ENCODE results near the gene CACNA2D3.
"Not testable (repeated sequence)": the region's sequence is repeated elsewhere in the genome, so short reads cannot be mapped to it uniquely, and the experiment has no call there.

The CACNA2D3 gene

DNA sequence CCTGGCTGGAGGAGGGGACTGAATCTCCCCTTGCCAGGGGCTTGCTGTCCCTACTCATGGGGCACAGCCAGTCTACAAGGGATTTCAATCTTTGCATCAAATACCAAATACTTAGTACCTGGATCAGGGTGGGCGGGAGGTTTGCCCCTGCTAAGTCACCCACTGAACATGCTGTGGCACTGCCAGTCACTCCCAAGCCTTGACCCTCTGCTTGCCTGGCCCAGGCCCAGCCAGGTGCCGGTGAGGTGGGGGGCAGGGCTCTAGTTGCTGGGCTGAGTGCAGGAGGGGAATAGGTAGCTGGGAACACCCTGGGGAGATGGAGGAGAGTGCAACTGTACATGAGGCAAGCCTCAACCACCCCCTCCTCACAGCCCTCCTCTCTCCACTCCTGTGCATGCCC, 941.8 kb downstream of the CACNA2D3 start:
- no peak for DNase-seq

DNA sequence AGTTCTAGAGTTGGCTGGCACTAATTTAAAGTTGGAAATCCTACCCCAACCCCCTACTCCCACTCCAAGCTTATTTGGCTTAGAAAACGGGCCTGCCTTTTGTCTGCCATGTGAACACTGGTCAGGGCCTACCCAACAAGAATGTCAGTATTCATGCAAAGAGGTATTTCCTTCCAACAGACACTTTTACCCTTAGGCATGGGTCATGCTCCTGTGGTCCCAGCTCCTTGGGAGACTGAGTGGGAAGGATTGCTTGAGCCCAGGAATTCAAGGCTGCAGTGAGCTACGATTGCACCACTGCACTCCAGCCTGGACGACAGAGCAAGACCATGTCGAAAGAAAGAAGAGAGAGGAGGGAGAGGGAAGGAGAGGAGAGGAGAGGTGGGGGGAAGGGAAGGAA, 943.0 kb downstream of the CACNA2D3 start:
- DNase-seq: no peak

DNA sequence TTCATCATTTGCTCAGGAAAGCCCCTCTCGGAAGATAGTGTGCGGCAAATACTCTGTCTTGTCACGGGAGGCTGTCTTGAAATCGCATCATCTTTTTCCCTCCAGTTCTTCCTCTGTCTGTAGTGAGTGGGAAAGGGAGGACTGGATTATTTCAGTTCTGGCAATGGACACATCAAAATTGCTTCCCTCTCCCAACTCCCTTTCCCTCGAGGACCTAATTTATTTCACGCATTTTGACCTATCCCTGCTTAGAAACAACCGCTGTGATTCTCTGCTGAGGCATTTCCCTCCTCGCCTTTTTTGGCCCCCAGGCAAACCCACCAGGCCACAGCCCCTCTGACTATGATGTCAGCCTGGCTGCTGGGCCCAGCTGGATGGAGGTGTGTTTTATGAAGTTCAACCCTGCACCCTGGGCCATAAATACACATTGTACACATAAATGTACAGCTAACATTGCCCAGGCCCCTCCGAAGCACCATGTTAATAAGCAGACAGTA, 944.2 kb downstream of the CACNA2D3 start:
- DNase-seq: no peak

DNA sequence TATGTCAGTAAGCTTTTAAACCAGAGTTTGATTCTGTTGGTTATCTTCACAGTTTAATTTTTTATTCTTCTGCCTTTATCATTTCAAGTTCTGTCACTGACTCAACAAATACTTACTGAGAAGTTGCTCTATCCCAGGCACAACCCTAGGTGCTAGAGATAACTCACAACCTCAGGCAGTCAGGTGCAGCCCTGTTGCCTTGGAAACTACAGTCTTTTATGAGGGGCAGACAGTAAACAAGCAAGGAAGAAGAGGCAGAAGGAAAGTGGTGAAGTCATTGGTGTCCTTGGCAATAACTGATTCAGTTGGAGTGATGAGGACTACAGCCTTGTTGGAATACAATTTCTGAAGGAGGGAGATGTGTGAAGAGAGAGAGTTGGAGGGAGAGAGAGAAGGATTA, 947.6 kb downstream of the CACNA2D3 start:
- DNase-seq: peak; percentile 25

DNA sequence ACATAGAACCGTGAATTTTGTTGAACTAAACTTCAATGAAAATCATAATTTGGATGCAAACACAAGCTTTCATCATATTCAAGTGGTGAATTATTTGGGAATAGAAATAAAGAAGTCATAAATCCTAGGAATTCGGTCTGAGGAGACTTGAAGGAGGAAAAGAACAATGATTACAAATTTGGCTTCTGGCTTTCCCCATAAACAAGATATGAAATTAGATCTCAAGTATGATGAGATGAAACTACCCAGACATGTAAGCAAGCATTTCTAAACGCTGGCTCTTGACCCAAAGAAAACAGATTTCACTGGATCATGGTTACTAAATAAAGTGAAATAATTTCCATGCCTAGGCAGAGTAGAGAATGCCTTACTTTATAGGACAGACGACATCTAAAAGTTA, 952.4 kb downstream of the CACNA2D3 start:
- DNase-seq: no peak

DNA sequence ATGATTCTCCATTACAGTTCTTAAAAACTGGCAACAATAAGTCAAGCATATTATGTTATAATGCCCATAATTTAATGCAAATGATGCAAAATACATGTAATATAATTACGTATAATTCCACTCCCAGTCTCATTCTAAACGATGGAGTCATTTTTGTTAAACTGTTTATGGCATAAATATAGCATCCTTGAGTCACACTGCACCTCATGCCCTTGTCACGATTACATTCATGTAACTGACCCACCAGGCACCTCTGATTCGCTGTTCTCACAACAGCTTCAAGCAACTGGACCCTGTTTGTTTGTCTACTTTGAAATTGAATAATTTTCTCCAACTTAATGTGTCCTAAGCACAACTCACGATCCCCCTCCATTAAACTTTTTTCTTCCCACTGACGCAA, 953.5 kb downstream of the CACNA2D3 start:
- no peak for DNase-seq

DNA sequence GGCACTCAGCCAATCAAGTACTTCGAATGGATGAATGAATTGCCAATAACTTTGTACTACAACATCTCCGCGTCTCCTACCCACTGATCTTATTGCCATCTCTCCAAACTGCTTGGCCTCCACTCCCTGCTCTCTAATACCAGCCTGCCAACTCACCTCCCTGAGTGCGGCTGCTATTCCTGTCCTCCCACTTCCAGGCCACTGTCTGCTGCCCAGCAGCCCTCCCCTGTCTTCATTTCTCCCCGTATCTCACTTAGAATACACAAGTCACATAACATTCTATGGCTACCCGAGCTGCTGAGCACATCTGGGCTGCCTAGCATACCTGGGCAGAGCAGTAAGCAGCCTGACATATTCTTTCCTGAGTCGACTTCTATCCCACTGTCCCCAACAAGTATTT, 955.4 kb downstream of the CACNA2D3 start:
- no peak for DNase-seq

DNA sequence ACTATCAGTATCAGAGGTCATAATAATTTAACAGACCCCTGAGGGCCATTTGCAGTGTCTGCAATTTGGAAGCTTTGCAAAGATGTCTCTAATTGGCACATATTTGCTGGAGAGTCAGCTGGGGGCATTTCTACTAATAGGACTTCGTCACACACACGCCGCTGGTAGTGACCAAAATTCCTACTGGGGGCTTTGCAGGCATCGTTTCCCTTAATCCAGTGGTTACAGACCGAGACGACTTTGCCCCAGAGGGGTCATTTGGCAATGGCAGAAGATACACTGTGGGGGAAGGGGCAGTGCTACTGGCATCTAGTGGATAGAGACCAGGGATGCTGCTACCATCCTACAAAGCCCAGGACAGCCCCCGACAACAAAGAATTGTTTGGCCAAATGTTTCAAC, 956.5 kb downstream of the CACNA2D3 start:
- no peak for DNase-seq

DNA sequence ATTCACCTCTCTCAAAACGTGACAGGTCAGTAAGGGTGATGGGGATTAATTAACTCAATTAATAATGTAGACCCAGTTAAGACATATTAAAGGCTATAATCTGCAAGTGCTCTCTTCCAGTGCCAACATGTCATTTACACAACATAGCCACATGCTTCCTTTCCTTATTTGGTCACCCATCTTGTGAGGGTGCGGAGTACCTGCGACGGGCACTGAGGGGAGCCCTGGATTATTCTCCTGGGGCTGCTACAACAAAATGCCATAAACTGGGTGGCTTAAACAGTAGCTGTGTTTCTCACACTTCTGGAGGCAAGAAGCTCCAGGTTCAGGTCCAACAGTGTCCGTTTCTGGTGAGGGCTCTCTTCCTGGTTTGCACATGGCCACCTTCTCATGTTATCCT, 962.9 kb downstream of the CACNA2D3 start:
- DNase-seq: no peak

DNA sequence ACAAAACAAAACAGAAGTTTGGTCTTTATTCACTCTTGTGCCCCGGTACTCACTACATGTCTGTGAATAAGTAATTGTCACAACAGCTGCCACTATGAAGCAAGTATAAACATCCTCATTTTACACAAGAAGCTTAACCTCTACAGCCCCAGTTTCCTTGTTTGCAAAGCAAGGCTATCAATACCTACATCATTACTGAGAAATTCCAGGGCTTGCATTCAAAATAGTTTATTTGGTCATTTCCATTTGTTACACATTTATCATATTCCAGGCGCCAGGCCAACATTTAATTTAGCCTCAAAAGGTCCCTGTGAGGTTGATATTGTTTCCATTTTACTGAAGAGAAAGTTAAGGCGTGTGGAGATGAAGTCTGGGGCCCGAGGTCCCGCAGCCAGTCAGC, 966.9 kb downstream of the CACNA2D3 start:
- no peak for DNase-seq

DNA sequence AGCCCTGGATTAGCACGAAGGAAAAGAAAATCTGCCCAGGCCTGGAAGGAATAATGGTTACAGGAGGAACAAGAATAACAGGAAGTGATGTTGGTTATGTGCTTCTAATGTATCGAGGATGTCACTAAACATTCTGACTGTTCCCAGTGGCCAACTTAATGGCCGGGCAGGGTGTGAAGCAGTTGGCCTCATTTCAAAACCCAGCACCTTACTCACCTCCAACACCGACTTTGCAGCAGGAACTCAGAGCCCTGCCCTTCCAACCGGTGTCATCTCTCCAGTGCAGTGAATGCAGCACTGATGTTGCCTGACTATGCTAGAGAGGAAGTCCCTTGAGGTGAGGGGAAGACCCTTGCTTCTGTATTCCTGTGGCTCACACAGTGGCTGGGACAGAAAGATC, 967.9 kb downstream of the CACNA2D3 start:
- no peak for DNase-seq

DNA sequence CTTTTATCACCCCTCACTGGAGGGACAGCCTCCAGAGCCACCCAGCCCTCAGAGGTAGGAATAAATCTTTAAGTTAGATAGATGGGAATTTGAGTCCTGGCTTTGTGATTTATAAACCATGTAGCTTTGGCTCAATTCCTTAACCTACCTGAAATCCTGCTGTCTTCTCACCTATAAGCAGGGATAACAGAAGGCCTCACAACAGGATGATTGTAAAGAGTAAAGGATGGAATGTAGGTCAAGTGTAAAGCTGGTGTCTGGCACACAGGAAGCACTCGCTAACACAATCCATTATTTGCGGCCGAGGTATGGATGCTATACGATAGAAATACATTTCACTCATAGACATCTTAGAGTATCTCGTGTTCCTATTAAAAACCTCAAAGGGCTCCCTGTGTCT, 968.4 kb downstream of the CACNA2D3 start:
- DNase-seq: no peak

DNA sequence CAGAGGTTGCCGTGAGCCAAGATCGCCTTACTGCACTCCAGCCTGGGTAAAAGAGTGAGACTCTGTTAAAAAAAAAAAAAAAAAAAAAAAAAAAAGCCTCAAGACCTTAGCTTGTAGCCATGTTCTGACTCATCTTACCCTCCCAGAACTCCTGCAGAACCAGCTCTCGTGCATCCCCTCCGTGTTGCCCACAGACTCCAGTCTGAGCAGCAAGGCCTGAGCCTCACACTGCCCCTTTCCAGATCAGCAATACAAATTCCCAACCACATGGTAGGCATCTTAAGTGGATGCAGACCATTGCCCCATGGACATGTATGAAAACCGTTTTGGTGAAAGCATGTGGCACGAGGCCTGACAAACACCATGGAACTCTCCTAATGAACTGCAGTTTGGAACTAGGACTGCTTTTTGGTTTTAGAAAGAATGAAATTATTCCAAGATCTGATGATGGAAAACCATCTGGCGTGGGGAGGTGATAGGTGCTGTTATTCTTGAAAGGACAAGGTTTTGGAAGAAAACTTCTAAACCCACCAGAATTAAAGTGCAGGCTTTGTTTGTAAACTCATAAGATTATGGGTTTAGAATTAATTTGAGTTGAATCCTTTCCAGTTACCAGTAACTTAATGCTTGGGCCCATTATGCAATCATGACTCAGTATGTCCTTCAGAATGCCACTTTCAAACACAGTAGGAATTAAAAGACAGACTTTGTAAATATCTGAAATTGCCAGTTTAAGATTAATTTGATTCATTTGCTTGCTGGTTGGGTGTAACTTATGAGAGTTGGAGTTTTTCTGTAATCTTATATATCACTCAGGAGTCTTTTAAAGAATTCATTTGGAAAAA, 969.3 kb downstream of the CACNA2D3 start:
- no peak for DNase-seq

DNA sequence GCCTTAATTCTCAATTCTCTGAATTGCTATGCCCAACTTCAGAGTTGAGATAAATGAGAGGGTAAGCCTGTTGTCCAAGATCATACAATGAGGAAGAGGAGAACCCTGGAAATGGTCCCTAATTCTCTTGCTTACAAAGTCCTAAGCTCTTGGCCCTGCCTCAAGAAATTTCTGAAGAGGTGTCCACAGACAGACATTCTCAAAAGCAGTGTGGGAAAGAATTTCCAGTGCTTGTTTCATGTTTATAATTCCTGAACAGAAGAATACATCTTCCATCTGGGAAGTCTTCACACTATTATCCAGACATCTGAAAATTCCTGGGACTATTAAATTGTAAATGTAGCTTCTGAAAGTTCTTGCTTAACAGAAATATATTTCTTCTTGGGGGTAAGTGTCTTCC, 972.3 kb downstream of the CACNA2D3 start:
- DNase-seq: no peak

DNA sequence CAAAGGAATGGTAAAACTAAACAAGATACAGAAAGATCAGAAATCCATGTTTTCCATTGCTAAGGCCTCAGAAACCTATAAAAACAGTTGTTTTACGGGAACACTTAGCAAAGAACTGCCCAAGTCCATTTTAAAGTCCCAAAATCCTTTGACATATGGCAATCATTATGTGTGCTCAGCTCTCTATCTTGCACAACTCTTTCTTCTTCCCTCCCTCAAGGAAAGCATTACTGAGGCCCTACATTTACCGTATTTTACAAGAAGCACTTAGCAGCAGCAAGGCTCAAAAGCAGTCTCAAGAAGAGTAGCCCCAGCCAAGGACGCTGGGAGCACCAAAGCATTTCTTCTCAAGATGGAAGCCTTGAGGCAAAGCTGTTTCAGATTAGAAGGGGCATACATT, 975.1 kb downstream of the CACNA2D3 start:
- DNase-seq: no peak

DNA sequence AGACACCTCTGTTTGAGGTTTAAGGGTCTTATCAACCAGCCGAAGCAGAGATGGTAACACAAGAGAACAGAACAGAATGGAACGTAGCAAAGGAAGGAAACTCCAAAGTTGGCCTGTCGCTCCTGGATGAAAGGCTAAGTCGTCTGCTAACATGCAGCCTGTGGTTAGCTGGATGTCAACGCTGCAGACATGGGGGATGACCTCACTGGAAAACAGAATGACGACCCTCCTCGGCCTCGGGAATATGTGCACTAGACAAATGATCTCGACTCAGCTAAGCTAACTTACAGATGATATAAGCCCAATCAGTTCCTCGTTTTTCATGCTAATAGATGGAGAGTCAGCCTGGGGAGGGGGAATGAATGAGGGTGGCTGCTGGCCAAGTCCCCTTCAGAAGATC, 983.3 kb downstream of the CACNA2D3 start:
- DNase-seq: no peak

DNA sequence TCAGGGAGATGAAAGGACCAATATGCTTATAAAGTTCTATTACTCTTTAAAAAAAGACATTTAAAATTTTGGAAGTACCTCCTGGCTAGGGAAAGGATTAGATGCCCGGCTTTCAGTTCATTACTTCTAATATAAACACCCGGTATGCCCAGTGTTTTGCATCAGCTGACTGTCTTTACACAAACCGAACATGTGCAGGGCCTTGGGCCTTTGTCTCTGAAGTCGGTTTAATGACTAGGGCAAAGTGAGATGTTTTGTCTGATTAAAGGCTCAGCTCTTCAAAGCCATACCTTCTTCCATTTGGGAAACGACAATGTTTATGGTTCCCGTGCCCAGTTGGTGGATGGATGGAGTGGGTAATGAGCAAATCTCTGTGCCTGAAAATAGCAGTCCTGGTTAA, 984.8 kb downstream of the CACNA2D3 start:
- no peak for DNase-seq

DNA sequence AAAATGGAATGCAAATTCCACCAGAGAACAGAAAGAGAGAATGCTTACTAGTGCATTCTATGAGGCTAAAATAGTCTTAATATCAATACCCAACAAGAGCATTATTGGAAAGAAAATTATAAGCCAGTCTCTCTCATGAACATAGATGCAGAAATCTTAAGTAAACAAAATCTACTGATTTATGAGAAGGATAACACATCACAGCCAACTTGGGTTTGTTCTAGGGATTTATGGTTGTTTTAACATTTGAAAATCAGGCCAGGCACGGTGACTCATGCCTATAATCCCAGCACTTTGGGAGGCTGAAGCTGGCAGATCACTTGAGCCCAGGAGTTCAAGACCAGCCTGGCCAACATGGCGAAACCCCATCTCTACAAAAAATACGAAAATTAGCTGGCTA, 989.6 kb downstream of the CACNA2D3 start:
- not testable (repeated sequence) for DNase-seq

DNA sequence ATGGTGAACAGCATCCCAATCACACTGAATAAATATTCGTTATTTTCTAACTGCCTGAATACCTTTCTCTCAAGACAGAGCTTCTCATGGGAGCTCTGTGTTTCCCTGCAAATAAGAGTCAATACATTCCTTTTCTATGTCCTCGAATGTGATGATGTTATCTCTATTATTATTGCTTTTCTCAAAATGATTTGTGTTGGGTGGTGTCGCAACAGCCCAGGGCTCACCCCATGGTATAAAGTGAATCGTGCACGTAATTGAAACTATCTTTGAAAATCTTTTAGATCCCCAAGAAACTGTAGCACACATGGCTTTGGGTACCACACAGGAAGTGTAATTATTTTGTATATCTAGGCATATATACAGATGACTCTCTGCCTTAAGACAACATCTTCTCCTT, 996.1 kb downstream of the CACNA2D3 start:
- DNase-seq: no peak

DNA sequence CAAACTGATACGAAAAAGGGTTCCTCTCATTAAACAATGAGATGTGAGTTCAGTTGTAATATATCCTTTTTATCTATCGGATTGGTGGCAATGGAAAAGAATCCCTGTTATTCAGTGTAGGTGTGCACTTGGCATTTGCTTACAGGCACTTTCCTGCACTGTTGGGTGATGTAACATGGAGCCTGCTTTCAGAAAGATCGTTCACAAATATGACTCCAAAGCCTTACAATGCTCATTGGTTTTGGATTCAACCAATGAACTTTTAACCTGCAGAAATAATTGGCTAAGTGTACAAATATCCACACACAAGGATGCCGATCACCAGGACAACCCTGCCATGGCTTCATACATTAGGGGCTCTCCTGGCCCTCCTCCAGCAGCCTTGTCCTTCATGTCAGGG, 996.9 kb downstream of the CACNA2D3 start:
- DNase-seq: no peak

DNA sequence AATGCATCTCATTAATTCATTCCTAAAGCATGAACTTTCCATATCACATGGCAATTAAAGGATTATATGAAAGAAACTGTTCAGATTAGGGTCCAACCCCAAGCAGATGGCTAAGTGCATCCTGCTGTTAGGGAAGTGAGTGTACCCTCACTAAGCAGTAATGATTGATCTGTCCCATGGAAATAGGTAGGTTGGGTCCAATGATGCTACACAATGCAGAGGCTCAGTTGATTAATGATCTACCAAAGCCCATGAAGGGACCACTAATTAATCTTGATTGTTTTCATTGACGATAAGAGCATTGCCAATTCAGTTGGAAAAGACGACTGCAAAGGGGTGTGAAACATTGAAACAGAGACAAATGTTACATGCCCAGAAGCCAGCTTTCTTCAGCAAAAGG, 1000.0 kb downstream of the CACNA2D3 start:
- no peak for DNase-seq
